Measurements from ENCODE around the gene KRT38. TPM values are rescaled to one million over a fixed set of nuclear protein-coding genes. Genes with fewer than 3 reads are reported as not detected.

Gene KRT38
- total RNA-seq, 2 donors from 2014 or later: not detected

DNA sequence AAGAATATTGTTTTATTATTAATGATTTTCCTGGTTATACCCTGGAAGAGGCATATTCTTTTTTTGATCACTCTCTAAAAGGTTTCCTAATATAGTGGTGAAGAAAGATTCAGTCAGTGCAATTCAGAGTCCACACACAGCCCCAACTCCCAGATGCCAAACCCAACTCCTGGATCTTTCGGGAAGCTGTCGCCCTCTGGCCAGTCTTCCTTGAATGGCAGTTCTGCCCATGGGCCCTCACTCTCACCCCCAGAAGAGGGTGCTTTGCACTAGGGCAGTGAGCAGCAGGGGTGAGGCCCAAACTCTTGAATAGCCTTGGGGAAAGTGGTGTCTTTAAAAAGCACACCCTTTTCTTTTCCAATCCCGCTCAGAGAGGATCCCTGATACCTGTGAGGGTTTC lies 15.4 kb upstream of the KRT38 start:
- intact Hi-C loops (cut with DNase I): no loop called here
- H3K36me3 ChIP-seq: no peaks in the 10 kb centered on the region
- 96% methylated on average over 3 of the region's 3 CpGs for WGBS

GRCh38 chr17:41455236-41455635 lies 14.5 kb upstream of the KRT38 start:
- Histone ChIP-seq H3K27ac (no peak overlapping the region), H3K36me3 (no peaks in the 10 kb centered on the region), H3K4me3 (no peak overlapping the region), H3K4me1 (replicated peaks) (no peaks in the 10 kb centered on the region), H3K27me3 (replicated peaks; ENCODE audit: insufficient read depth) (no peaks in the 10 kb centered on the region), H3K9me3 (no peaks in the 10 kb centered on the region)
- 100% methylated on average over 1 of the region's 1 CpG for WGBS
- intact Hi-C loops (cut with DNase I): no loop called here
- TF ChIP-seq, protein P1, sequence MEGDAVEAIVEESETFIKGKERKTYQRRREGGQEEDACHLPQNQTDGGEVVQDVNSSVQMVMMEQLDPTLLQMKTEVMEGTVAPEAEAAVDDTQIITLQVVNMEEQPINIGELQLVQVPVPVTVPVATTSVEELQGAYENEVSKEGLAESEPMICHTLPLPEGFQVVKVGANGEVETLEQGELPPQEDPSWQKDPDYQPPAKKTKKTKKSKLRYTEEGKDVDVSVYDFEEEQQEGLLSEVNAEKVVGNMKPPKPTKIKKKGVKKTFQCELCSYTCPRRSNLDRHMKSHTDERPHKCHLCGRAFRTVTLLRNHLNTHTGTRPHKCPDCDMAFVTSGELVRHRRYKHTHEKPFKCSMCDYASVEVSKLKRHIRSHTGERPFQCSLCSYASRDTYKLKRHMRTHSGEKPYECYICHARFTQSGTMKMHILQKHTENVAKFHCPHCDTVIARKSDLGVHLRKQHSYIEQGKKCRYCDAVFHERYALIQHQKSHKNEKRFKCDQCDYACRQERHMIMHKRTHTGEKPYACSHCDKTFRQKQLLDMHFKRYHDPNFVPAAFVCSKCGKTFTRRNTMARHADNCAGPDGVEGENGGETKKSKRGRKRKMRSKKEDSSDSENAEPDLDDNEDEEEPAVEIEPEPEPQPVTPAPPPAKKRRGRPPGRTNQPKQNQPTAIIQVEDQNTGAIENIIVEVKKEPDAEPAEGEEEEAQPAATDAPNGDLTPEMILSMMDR (IDR thresholded peaks at IDR 0.05): no peak
- no peak for TF ChIP-seq POLR2A (IDR thresholded peaks at IDR 0.05)
- no peak for TF ChIP-seq POLR2AphosphoS5 (IDR thresholded peaks at IDR 0.05)
- DNase-seq (ENCODE audit: low spot score): no peak

More for the DNA sequence above, 15.4 kb upstream of the KRT38 start:
- no peak overlapping the region for H3K4me3 ChIP-seq
- H3K27me3 ChIP-seq (replicated peaks; ENCODE audit: insufficient read depth): no peaks in the 10 kb centered on the region
- no peaks in the 10 kb centered on the region for H3K4me1 ChIP-seq (replicated peaks)
- no peak for DNase-seq (ENCODE audit: low spot score)
- no peak for TF ChIP-seq POLR2A (IDR thresholded peaks at IDR 0.05)
- TF ChIP-seq, protein P1 (IDR thresholded peaks at IDR 0.05): no peak
- no peak for TF ChIP-seq POLR2AphosphoS5 (IDR thresholded peaks at IDR 0.05)
- H3K9me3 ChIP-seq: no peaks in the 10 kb centered on the region
- no peak overlapping the region for H3K27ac ChIP-seq

DNA sequence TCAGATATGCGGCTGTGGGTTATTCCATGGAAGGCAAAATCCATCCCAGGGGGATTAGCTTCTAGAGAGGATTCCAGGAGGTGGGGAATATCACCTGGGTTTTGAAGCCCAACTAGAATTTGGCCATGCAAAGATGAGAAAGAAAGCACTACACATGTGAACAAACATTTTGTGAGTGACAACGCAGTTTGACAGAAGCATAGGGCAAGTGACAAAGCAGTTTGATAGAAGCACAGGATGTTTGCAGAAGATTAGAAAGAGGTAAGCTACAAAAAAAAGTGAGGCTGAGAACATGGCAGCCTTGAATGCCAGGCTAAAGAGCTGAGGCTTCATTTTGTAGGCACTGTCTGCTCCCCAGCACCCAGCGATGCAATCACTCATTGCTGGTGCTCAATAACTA lies 12.3 kb upstream of the KRT38 start:
- no peaks in the 10 kb centered on the region for H3K4me1 ChIP-seq (replicated peaks)
- no peaks in the 10 kb centered on the region for H3K9me3 ChIP-seq
- WGBS: 92% methylated on average over 3 of the region's 3 CpGs
- H3K4me3 ChIP-seq: no peak overlapping the region
- intact Hi-C loops (cut with DNase I): no loop called here
- no peaks in the 10 kb centered on the region for H3K36me3 ChIP-seq
- no peak for DNase-seq (ENCODE audit: low spot score)
- no peaks in the 10 kb centered on the region for H3K27me3 ChIP-seq (replicated peaks; ENCODE audit: insufficient read depth)
- TF ChIP-seq POLR2AphosphoS5 (IDR thresholded peaks at IDR 0.05) (no peak), POLR2A (IDR thresholded peaks at IDR 0.05) (no peak)
- TF ChIP-seq, protein P1 (IDR thresholded peaks at IDR 0.05): no peak
- no peak overlapping the region for H3K27ac ChIP-seq

- WGBS: 72% methylated on average over 4 of the region's 4 CpGs
- no peak overlapping the region for H3K27ac ChIP-seq
- no peaks in the 10 kb centered on the region for H3K36me3 ChIP-seq
- intact Hi-C loops (cut with DNase I): no loop called here
- no peaks in the 10 kb centered on the region for H3K9me3 ChIP-seq
- TF ChIP-seq POLR2A (IDR thresholded peaks at IDR 0.05): no peak
- TF ChIP-seq, protein P1 (IDR thresholded peaks at IDR 0.05): no peak
- TF ChIP-seq POLR2AphosphoS5 (IDR thresholded peaks at IDR 0.05): no peak
- no peaks in the 10 kb centered on the region for H3K27me3 ChIP-seq (replicated peaks; ENCODE audit: insufficient read depth)
- H3K4me1 ChIP-seq (replicated peaks): no peaks in the 10 kb centered on the region
- no peak overlapping the region for H3K4me3 ChIP-seq
- DNase-seq (ENCODE audit: low spot score): no peak
Observed at GRCh38 chr17:41452281-41452680, 11.5 kb upstream of the KRT38 start.

DNA sequence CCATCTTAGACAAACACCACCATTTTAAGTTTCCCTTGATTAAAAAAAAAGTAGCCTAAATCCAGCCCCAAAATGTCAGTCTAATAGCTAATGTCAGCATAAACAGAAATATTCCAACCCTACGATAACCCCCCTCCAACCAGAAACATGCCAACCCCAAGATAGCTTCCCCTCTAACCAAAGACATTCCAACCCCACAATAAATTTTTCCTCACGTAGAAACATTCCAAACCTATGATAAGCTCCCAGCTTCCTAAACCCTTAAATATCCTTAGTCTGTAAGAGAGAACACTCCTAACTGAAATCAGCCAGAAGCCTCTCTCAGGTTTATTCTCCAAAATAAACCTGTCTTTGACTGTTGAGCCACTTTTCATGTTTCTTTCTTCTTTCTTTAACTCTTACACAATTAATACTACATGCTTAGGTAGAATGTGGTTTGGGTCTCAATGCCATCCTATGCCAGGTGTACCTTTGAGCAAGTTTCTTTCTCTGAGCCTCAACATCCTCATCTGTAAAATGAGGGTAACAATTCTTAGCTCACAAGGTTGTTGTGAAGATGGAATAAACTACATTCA lies 10.5 kb upstream of the KRT38 start:
- TF ChIP-seq, protein P1 (IDR thresholded peaks at IDR 0.05): no peak
- no peak for TF ChIP-seq POLR2AphosphoS5 (IDR thresholded peaks at IDR 0.05)
- TF ChIP-seq POLR2A (IDR thresholded peaks at IDR 0.05): no peak
- 69% methylated on average over 2 of the region's 2 CpGs for WGBS
- intact Hi-C loops (cut with DNase I): no loop called here

More for the DNA sequence above, 10.5 kb upstream of the KRT38 start:
- H3K9me3 ChIP-seq: no peaks in the 10 kb centered on the region
- no peaks in the 10 kb centered on the region for H3K36me3 ChIP-seq
- no peak overlapping the region for H3K4me3 ChIP-seq
- H3K27ac ChIP-seq: no peak overlapping the region
- no peaks in the 10 kb centered on the region for H3K27me3 ChIP-seq (replicated peaks; ENCODE audit: insufficient read depth)
- no peak for DNase-seq (ENCODE audit: low spot score)
- H3K4me1 ChIP-seq (replicated peaks): no peaks in the 10 kb centered on the region
